ENCODE measurements around the gene PRKAB2. TPM values are rescaled to one million over a fixed set of nuclear protein-coding genes. Genes with fewer than 3 reads are reported as not detected.
"Not testable (repeated sequence)": the region's sequence is repeated elsewhere in the genome, so short reads cannot be mapped to it uniquely, and the experiment has no call there.

PRKAB2 gene
- total RNA-seq, 1 experiment from 2014 or later = 36.0 TPM

DNA sequence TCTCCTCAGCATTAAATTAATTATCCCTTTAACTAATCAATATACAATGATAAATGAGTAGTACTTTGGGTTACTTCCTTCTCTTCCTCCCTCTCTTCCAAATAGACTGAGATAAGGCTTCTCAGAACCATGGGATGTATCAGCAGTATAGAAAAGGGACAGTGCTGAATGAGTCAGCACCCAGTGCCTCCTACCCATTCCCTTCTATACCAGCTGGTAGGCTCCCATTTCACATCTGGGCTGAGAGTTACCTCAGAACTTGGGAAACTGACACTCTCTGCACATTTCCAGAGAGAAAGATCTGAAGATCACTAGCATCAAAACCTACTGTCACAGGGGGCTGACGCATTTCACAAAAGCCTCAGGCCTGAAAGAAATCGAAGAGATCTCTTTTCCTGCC lies 15.2 kb downstream of the PRKAB2 start:
- peaks cover 17% of the 10 kb centered on the region for H3K36me3 ChIP-seq (replicated peaks; ENCODE audit: control insufficient read depth, insufficient read depth, low read length)
- DNase-seq; H3K4me3 ChIP-seq (ENCODE audit: insufficient read depth, low read depth, low read length); H3K27me3 ChIP-seq (ENCODE audit: control insufficient read depth, insufficient read depth, low read length): not testable (repeated sequence)

GRCh38 chr1:147156642-147157041 lies 15.6 kb downstream of the PRKAB2 start:
- Histone ChIP-seq H3K27me3 (ENCODE audit: control insufficient read depth, insufficient read depth, low read length) (no peaks in the 10 kb centered on the region), H3K4me3 (ENCODE audit: insufficient read depth, low read depth, low read length) (no peak overlapping the region), H3K36me3 (replicated peaks; ENCODE audit: control insufficient read depth, insufficient read depth, low read length) (peaks cover 15% of the 10 kb centered on the region)
- DNase-seq = no peak

DNA sequence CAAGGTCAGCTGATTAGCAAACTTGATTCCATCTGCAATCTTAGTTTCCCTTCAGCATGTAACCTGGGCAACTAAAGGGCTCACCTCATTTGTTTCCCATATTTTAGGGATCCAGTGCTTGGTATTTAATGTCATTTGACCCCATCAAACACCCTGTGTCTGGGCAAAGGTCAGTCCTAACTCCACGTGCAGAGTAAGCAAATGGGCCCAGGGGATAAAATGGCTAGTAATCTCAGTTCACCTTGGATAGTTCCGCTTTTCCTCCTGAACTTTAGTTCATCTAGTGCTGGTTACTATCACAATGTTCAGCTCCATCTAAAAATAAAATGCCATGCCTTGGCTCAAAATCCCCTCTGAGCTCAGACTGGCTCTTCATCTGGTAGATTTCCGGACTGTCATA lies 19.5 kb downstream of the PRKAB2 start:
- no peak for DNase-seq
- peaks cover 5% of the 10 kb centered on the region for H3K36me3 ChIP-seq (replicated peaks; ENCODE audit: control insufficient read depth, insufficient read depth, low read length)
- H3K4me3 ChIP-seq (ENCODE audit: insufficient read depth, low read depth, low read length) = no peak overlapping the region
- no peaks in the 10 kb centered on the region for H3K27me3 ChIP-seq (ENCODE audit: control insufficient read depth, insufficient read depth, low read length)

GRCh38 chr1:147151244-147151643 lies 21.0 kb downstream of the PRKAB2 start:
- no peak for DNase-seq
- Histone ChIP-seq H3K4me3 (ENCODE audit: insufficient read depth, low read depth, low read length) (no peak overlapping the region), H3K27me3 (ENCODE audit: control insufficient read depth, insufficient read depth, low read length) (no peaks in the 10 kb centered on the region), H3K36me3 (replicated peaks; ENCODE audit: control insufficient read depth, insufficient read depth, low read length) (peaks cover 1% of the 10 kb centered on the region; the same call in 1 of the 2 replicates)

DNA sequence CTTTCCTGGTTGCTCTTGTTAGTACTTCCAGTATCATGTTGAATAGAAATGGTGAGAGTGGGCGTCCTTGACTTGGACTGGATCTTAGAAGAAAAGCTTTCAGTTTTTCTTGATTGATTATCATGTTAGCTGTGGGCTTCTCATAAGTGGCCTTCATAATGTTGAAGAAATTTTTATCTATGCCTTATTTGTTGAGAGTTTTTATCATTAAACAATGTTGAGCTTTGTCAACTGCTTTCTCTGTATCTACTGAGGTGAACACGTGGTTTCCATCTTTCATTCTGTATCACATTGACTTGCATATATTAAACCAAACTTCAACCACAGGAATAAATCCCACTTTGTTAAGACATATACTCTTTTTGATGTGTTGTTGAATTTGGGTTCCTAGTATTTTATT lies 29.4 kb downstream of the PRKAB2 start:
- no peaks in the 10 kb centered on the region for H3K36me3 ChIP-seq (replicated peaks; ENCODE audit: control insufficient read depth, insufficient read depth, low read length)
- DNase-seq = no peak
- H3K4me3 ChIP-seq (ENCODE audit: insufficient read depth, low read depth, low read length) = no peak overlapping the region
- no peaks in the 10 kb centered on the region for H3K27me3 ChIP-seq (ENCODE audit: control insufficient read depth, insufficient read depth, low read length)

GRCh38 chr1:147130721-147131120 lies 41.5 kb downstream of the PRKAB2 start:
- not testable (repeated sequence) for H3K4me3 ChIP-seq (ENCODE audit: insufficient read depth, low read depth, low read length); H3K36me3 ChIP-seq (replicated peaks; ENCODE audit: control insufficient read depth, insufficient read depth, low read length); DNase-seq; H3K27me3 ChIP-seq (ENCODE audit: control insufficient read depth, insufficient read depth, low read length)

GRCh38 chr1:147129116-147129873 lies 43.0 kb downstream of the PRKAB2 start:
- Histone ChIP-seq H3K36me3 (replicated peaks; ENCODE audit: control insufficient read depth, insufficient read depth, low read length) (no peaks in the 10 kb centered on the region), H3K4me3 (ENCODE audit: insufficient read depth, low read depth, low read length) (no peak overlapping the region), H3K27me3 (ENCODE audit: control insufficient read depth, insufficient read depth, low read length) (no peaks in the 10 kb centered on the region)
- DNase-seq = no peak

DNA sequence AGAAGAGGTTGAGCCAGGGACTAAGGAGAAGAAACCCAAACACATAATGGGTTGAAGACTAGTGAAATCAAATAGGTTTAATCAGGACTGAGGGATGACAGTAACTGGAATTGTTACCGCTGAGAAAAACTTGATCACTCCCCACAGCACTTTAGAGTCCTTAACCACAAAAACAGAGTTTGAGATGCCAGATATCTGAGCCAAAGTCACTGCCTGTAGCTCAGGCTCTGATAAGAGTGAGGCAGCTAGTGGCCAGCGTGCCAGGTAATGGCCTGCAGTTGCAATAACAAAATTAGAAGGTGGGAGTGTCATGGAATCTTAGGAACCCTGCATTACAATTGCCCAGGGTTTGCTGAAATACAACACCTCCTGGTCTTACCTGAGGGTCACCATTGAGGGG lies 48.0 kb downstream of the PRKAB2 start:
- Histone ChIP-seq H3K4me3 (ENCODE audit: insufficient read depth, low read depth, low read length) (no peak overlapping the region), H3K36me3 (replicated peaks; ENCODE audit: control insufficient read depth, insufficient read depth, low read length) (no peaks in the 10 kb centered on the region), H3K27me3 (ENCODE audit: control insufficient read depth, insufficient read depth, low read length) (no peaks in the 10 kb centered on the region)
- peak; percentile 6 for DNase-seq

DNA sequence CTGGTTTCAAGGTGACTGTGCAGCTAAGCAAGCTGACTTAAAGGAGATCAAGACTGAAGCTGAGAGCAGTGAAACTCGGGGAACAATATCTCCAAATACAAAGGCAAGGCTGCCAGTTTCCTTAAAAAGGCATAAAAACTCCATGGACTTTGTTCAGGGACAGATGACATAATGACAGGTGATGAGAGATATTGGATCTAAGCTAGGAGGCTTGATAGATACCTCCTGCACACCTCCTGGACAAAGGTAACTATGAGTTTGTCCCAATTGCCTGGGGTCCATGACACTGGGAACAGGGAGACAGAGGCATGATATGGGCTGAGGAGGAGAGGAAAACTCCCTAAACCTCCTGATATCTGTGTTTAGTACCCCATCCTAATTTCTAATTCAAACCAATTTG lies 55.2 kb downstream of the PRKAB2 start:
- Histone ChIP-seq H3K36me3 (replicated peaks; ENCODE audit: control insufficient read depth, insufficient read depth, low read length) (no peaks in the 10 kb centered on the region), H3K27me3 (ENCODE audit: control insufficient read depth, insufficient read depth, low read length) (no peaks in the 10 kb centered on the region), H3K4me3 (ENCODE audit: insufficient read depth, low read depth, low read length) (no peak overlapping the region)
- no peak for DNase-seq

GRCh38 chr1:147115496-147115895 lies 56.8 kb downstream of the PRKAB2 start:
- DNase-seq = no peak
- no peak overlapping the region for H3K4me3 ChIP-seq (ENCODE audit: insufficient read depth, low read depth, low read length)
- no peaks in the 10 kb centered on the region for H3K36me3 ChIP-seq (replicated peaks; ENCODE audit: control insufficient read depth, insufficient read depth, low read length)
- H3K27me3 ChIP-seq (ENCODE audit: control insufficient read depth, insufficient read depth, low read length) = no peaks in the 10 kb centered on the region

DNA sequence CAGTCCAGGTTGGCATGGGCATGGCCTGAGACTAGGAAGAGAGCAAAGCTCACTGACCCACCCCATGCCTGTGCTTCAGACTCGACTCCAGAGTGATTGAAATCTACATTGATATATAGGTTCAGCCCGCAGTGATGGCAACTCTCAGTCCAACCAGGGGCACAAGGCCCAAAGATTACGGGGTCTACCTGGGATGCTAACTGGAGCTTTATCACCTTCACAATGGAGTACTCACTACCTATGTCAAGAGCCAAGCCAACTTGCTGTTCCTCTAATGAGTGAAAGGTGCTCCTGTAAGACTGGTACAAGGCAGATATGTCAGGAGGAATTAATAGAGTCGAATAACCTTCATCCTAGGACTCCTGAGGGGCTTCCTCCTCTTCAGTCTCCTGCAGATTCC lies 57.2 kb downstream of the PRKAB2 start:
- not testable (repeated sequence) for DNase-seq; H3K27me3 ChIP-seq (ENCODE audit: control insufficient read depth, insufficient read depth, low read length); H3K36me3 ChIP-seq (replicated peaks; ENCODE audit: control insufficient read depth, insufficient read depth, low read length); H3K4me3 ChIP-seq (ENCODE audit: insufficient read depth, low read depth, low read length)

DNA sequence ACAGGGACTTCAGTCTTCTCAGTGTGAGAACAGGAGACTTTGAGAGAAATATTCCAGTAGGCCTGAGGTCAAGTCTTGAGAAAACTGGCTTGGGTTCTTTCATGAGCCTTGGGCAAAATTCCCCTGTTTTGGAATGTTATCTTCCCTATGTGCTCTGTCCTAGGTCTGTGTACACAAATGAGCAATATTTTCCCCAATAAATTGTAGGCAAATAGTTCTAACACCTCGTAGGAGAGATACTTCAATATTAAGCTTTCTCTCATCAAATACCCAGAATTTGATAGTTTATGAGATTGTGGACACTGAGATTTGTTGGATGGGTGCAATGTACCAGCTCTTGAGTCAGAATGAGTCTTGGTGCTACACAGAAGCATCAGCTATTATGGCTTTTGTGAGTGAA lies 57.9 kb downstream of the PRKAB2 start:
- H3K27me3 ChIP-seq (ENCODE audit: control insufficient read depth, insufficient read depth, low read length); H3K36me3 ChIP-seq (replicated peaks; ENCODE audit: control insufficient read depth, insufficient read depth, low read length); DNase-seq; H3K4me3 ChIP-seq (ENCODE audit: insufficient read depth, low read depth, low read length): not testable (repeated sequence)

DNA sequence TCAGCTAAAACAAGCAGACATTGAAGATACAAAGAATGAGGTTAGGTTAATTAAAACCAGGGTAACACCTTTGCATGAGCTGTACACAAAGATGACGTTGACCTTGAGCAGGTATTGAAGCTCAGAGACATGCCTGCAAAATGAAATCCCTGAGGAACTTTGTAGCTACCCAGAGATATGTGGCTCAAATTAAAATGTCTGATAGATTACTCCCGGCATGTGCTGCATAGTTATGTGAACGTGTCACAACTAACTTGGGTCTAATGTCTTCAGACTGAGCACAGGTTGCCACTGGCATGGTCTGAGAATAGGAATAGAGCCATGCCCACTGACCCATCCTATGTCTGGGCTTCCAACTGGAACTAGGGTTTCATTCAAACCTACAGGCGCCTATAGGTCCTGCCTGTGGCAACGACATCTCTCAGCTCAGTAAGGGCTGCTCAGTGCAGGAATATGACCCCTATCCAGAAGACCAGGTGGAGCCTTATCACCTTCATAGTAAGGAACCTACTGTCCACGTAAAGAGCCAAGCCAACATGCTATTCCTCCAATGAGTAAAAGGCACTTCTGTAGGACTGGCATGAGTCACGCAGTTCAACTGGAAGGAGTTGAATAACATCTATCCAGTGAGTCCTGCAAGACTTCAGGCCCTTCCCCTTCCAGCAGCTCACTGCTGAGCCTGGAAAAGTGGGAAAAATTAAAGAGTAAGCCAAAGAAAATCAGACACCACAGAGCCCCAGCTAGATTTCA lies 60.7 kb downstream of the PRKAB2 start:
- DNase-seq = no peak
- H3K36me3 ChIP-seq (replicated peaks; ENCODE audit: control insufficient read depth, insufficient read depth, low read length) = no peaks in the 10 kb centered on the region
- no peak overlapping the region for H3K4me3 ChIP-seq (ENCODE audit: insufficient read depth, low read depth, low read length)

DNA sequence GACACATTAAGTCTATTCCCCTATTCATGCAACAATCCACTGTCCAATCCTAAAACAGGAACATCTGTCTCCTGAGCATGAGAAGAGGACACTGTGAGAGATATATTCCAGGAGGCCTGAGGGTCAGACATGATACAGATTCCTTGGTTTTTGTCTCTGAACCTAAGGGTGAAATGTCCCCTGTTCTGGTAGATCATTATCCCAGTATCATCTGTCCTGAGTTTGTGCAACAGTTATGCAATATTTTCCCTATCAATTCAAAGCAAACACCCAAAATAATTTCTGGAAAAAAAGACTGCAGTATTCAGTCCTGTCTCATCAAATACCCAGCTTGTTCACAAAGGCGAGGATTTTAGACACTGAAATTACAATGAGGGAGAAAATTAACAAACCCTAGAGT lies 61.4 kb downstream of the PRKAB2 start:
- no peaks in the 10 kb centered on the region for H3K36me3 ChIP-seq (replicated peaks; ENCODE audit: control insufficient read depth, insufficient read depth, low read length)
- no peak for DNase-seq
- H3K4me3 ChIP-seq (ENCODE audit: insufficient read depth, low read depth, low read length) = no peak overlapping the region
- no peaks in the 10 kb centered on the region for H3K27me3 ChIP-seq (ENCODE audit: control insufficient read depth, insufficient read depth, low read length)

More for the DNA sequence above, 60.7 kb downstream of the PRKAB2 start:
- H3K27me3 ChIP-seq (ENCODE audit: control insufficient read depth, insufficient read depth, low read length) = no peaks in the 10 kb centered on the region

DNA sequence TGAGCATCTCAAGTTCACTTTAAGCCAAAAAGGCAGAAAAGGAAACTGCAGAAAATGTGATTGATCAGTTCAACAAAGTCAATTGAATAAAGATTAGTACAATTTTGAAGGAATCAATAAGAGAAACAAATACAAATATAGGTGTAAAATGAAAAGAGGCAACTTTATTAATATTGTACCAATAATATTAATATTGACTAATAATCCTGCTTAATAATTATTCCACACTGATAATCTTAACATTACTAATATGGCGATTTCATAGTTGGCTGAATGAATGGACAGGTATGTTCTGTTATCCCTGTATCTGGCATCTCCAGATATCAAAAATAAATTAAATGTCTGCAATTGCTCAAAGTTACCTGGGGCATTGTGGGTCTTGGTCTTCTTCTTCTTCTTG lies 61.8 kb downstream of the PRKAB2 start:
- DNase-seq = no peak
- Histone ChIP-seq H3K4me3 (ENCODE audit: insufficient read depth, low read depth, low read length) (no peak overlapping the region), H3K27me3 (ENCODE audit: control insufficient read depth, insufficient read depth, low read length) (no peaks in the 10 kb centered on the region), H3K36me3 (replicated peaks; ENCODE audit: control insufficient read depth, insufficient read depth, low read length) (no peaks in the 10 kb centered on the region)

Measured in H7 (cell line).